Left renal cortex interstitium (tissue), 4 donors: ENCODE results near the gene KITLG. TPM values are rescaled to one million over a fixed set of nuclear protein-coding genes. Genes with fewer than 3 reads are reported as not detected.
"Not testable (repeated sequence)": the region's sequence is repeated elsewhere in the genome, so short reads cannot be mapped to it uniquely, and the experiment has no call there.

Experiments used
- DNase-seq, 4 donors: peaks; one replicate each; pipeline ENCODE4 v3.0.0-alpha.2; 2013; ENCODE audit warnings: low read depth in 4 of 4, low spot score in 2 of 4, missing footprints in 1 of 4
- polyA plus RNA-seq, 4 donors: library from polyadenylated mRNA; unstranded; fragments of 120-200 nt; gene quantifications; one replicate each; pipeline ENCODE4 v1.2.1, GENCODE V29; 2013; ENCODE audit not compliant: insufficient read length in 4 of 4

Gene KITLG
- polyA plus RNA-seq, 4 donors, result 23.2 to 34.4 (median 33.3) TPM

GRCh38 chr12:88546226-88546625 lies 34.0 kb downstream of the KITLG start:
- no peak for DNase-seq

- no peak for DNase-seq
Observed at GRCh38 chr12:88544991-88545980, 35.0 kb downstream of the KITLG start.

- no peak for DNase-seq
Observed at GRCh38 chr12:88539893-88540292, 40.4 kb downstream of the KITLG start.

- no peak for DNase-seq
Observed at GRCh38 chr12:88538697-88539096, 41.6 kb downstream of the KITLG start.

GRCh38 chr12:88538250-88538649 lies 42.0 kb downstream of the KITLG start:
- no peak for DNase-seq

GRCh38 chr12:88530868-88531267 lies 49.4 kb downstream of the KITLG start:
- DNase-seq, result no peak

GRCh38 chr12:88529531-88530488 lies 50.5 kb downstream of the KITLG start:
- DNase-seq, result no peak

GRCh38 chr12:88522961-88523360 lies 57.3 kb downstream of the KITLG start:
- DNase-seq, result no peak

- DNase-seq, result no peak
Observed at GRCh38 chr12:88520436-88520820, 59.8 kb downstream of the KITLG start.

GRCh38 chr12:88519802-88520435 lies 60.4 kb downstream of the KITLG start:
- peak in 1 of 4 donors; percentile 3 for DNase-seq

- DNase-seq, result no peak
Observed at GRCh38 chr12:88518863-88519403, 61.3 kb downstream of the KITLG start.

GRCh38 chr12:88516811-88517210 lies 63.5 kb downstream of the KITLG start:
- DNase-seq, result no peak

GRCh38 chr12:88510843-88511242 lies 69.4 kb downstream of the KITLG start:
- no peak for DNase-seq

- DNase-seq, result no peak
Observed at GRCh38 chr12:88509851-88510250, 70.4 kb downstream of the KITLG start.

GRCh38 chr12:88509347-88509746 lies 70.9 kb downstream of the KITLG start:
- DNase-seq, result no peak

GRCh38 chr12:88507851-88508250 lies 72.4 kb downstream of the KITLG start:
- DNase-seq, result not testable (repeated sequence)

- no peak for DNase-seq
Observed at GRCh38 chr12:88507270-88507669, 73.0 kb downstream of the KITLG start.

- no peak for DNase-seq
Observed at GRCh38 chr12:88505696-88506095, 74.6 kb downstream of the KITLG start.

- no peak for DNase-seq
Observed at GRCh38 chr12:88503281-88503703, 77.0 kb downstream of the KITLG start.
